NCI-H526 (cell line): ENCODE measurements around the gene PARK7.

Source experiments
- DNase-seq, 2 experiments: peaks; one replicate each; lab custom pipeline; 2025; lab: John Stamatoyannopoulos, UW

The PARK7 gene

GRCh38 chr1:8024329-8024728 lies 62.8 kb downstream of the PARK7 start:
- no peak for DNase-seq

- DNase-seq: peak in 1 of 2 experiments; percentile 41
Measured at GRCh38 chr1:8025061-8025670, 63.7 kb downstream of the PARK7 start.

- DNase-seq: peak in 1 of 2 experiments; percentile 65
Measured at GRCh38 chr1:8025671-8026144, 64.2 kb downstream of the PARK7 start.

GRCh38 chr1:8026153-8026975 lies 64.9 kb downstream of the PARK7 start, which contains the start of gene ERRFI1:
Gene ERRFI1, minus strand, starts transcription at chr1:8026309. Its CDS starts 10,690 bp downstream, at chr1:8015619.
- peak; percentile 63 to 94 for DNase-seq

GRCh38 chr1:8026976-8027747 lies 65.7 kb downstream of the PARK7 start:
- no peak for DNase-seq

- DNase-seq: peak in 1 of 2 experiments; percentile 33
Measured at GRCh38 chr1:8027748-8028570, 66.4 kb downstream of the PARK7 start.

GRCh38 chr1:8028571-8028910 lies 67.0 kb downstream of the PARK7 start:
- DNase-seq: no peak

GRCh38 chr1:8031176-8031785 lies 69.8 kb downstream of the PARK7 start:
- DNase-seq: peak in 1 of 2 experiments; percentile 49

- DNase-seq: no peak
Measured at GRCh38 chr1:8032366-8032910, 70.9 kb downstream of the PARK7 start.

GRCh38 chr1:8033322-8033721 lies 71.8 kb downstream of the PARK7 start:
- DNase-seq: no peak
